Measurements from ENCODE around the gene BBS10. TPM values are rescaled to one million over a fixed set of nuclear protein-coding genes. Genes with fewer than 3 reads are reported as not detected.
"Not testable (repeated sequence)": the region's sequence is repeated elsewhere in the genome, so short reads cannot be mapped to it uniquely, and the experiment has no call there.

BBS10 gene
- total RNA-seq, 2 experiments from 2014 or later: 4.5 to 5.1 TPM

DNA sequence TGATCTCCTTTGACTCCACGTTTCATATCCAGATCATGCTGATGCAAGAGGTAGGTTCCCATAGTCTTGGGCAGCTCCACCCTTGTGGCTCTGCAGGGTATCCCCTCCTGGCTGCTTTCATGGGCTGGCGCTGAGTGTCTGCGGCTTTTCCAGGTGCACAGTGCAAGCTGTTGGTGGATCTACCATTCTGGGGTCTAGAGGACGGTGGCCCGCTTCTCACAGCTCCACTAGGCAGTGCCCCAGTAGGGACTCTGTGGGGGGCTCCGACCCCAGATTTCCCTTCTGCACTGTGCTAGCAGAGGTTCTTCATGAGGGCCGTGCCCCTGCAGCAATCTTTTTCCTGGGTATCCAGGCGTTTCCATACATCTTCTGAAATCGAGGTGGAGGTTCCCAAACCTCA lies 12.1 kb upstream of the BBS10 start:
- Mint-ChIP-seq H3K36me3 (ENCODE audit: low read depth) (peaks cover 69% of the 10 kb centered on the region), H3K4me3 (no peak overlapping the region)

DNA sequence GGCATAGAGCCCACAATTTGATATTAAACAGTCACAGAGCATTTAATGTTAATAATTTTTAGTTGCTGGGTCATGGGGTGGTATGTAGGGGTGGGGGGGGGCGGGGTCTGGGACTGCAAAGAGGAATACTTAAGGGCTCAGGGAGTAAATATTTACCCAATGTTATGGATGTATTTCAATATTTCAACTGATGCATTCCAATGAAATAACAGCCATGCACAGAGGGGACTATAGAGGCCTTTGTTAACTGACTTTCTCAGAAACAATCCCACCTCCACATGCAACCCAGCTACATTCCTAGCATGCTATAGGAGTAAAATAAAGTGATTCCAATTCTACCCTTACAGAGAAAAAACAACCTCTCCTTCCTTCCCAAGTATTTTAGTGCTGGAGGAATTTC lies 7.9 kb upstream of the BBS10 start:
- no peak for DNase-seq
- ChIA-PET CTCF (no interaction called here), POLR2A (no interaction called here)
- H3K36me3 Mint-ChIP-seq (ENCODE audit: low read depth): peaks cover 41% of the 10 kb centered on the region
- H3K9me3 Mint-ChIP-seq: no peaks in the 10 kb centered on the region
- H3K4me1 Mint-ChIP-seq: no peaks in the 10 kb centered on the region
- no peaks in the 10 kb centered on the region for H3K27me3 Mint-ChIP-seq
- H3K4me3 Mint-ChIP-seq: no peak overlapping the region
- H3K27ac Mint-ChIP-seq: no peak overlapping the region

More for the DNA sequence above, 12.1 kb upstream of the BBS10 start:
- no peak for DNase-seq
- Mint-ChIP-seq H3K27ac (peak overlapping the region; percentile 36), H3K4me1 (no peaks in the 10 kb centered on the region), H3K27me3 (no peaks in the 10 kb centered on the region), H3K9me3 (no peaks in the 10 kb centered on the region)
- CTCF ChIA-PET: interaction anchor here (0.6 kb wide), 1 partner anchor 312 kb away, joined by 4 read pairs; no protein-coding TSS in a partner anchor
- POLR2A ChIA-PET: no interaction called here

DNA sequence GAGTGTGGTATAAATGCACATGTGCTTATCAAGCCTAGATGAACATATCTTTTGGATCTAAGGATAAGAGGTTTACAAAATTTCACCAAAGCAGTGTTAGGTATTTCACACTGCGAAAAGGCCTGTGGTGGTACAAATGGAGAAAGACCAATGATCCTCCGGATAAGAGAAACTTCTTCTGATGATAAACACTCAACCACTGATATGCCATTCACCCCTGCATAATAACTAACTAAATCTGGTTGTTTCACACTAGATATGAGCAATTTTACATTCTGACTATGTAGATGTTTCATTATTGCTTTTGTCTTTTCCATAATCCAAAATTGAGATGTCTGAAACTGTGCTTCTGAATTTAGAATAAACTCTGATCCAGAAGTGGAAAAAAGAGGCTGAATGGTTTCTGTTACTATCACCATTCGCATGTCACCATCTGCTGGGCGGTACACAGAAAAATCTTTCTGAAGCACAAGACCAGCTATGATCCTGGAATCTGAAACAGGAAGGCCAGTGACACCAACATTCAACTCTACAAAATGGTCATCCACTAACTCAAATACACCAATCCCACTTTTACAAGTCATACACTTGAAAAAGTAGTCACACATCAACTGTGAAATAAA lies 1.3 kb downstream of the BBS10 start:
- no peak overlapping the region for H3K27ac Mint-ChIP-seq
- peak overlapping the region; percentile 95 for H3K4me3 Mint-ChIP-seq
- H3K27me3 Mint-ChIP-seq: no peaks in the 10 kb centered on the region
- CTCF ChIA-PET: no interaction called here
- POLR2A ChIA-PET: no interaction called here
- no peak for DNase-seq
- peaks cover 25% of the 10 kb centered on the region for H3K4me1 Mint-ChIP-seq
- no peaks in the 10 kb centered on the region for H3K9me3 Mint-ChIP-seq
- peaks cover 5% of the 10 kb centered on the region for H3K36me3 Mint-ChIP-seq (ENCODE audit: low read depth)

GRCh38 chr12:76346236-76346635 lies 2.0 kb downstream of the BBS10 start:
- POLR2A ChIA-PET: no interaction called here
- CTCF ChIA-PET: no interaction called here
- Mint-ChIP-seq H3K4me3 (no peak overlapping the region), H3K4me1 (peaks cover 25% of the 10 kb centered on the region), H3K27me3 (no peaks in the 10 kb centered on the region), H3K36me3 (ENCODE audit: low read depth) (peaks cover 5% of the 10 kb centered on the region), H3K27ac (no peak overlapping the region), H3K9me3 (no peaks in the 10 kb centered on the region)
- no peak for DNase-seq

DNA sequence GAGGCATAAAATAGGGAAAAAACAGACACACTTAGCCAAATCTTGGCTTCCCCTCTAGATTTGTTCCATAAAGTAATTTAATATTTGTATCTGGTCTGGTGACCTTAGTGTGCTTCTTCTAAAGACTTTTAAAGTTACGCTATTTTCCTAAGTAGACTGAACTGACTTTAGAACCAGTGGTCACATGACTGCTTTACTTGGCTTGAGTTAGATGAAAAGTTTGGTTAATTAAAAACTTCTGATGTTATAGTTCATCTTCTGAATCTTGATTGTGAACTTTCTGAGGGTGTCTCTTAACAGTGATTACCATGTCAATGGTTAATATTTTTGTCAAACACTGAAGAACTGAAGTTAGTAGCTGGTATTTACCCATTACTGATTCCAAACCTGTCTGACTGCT lies 2.6 kb downstream of the BBS10 start:
- Mint-ChIP-seq H3K4me3 (no peak overlapping the region), H3K4me1 (peaks cover 25% of the 10 kb centered on the region), H3K9me3 (no peaks in the 10 kb centered on the region), H3K27me3 (no peaks in the 10 kb centered on the region), H3K27ac (no peak overlapping the region), H3K36me3 (ENCODE audit: low read depth) (peaks cover 5% of the 10 kb centered on the region)
- POLR2A ChIA-PET: no interaction called here
- no peak for DNase-seq
- CTCF ChIA-PET: no interaction called here

DNA sequence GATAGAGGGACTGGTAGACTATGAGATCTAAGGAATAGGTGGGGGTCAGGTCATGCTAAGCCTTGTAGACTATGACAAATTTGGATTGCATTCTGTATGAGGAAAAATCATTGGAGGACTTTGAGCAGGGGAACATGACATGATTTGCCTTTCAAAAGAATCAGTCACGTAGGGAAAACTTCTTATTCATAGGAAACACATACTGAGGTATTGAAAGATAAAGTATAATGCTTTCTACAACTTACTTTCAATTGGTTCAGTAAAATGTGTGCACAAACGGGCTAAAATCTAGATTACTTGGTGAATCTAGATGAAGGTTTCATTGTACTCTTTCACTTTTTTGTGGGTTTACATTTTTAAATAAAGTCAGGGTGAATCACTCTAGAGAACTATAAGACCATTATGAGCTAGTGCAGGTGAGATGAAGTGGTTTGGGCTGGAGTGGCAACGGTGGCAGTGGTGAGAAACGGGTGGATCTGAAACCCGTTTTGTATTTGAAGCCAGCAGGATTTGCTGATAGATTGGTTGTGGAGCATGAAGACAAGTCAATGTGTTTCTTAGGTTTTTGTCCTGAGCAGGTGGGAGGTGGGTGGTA lies 6.7 kb downstream of the BBS10 start:
- Mint-ChIP-seq H3K9me3 (no peaks in the 10 kb centered on the region), H3K4me1 (peaks cover 7% of the 10 kb centered on the region), H3K27ac (no peak overlapping the region), H3K27me3 (peaks cover 6% of the 10 kb centered on the region), H3K4me3 (no peak overlapping the region), H3K36me3 (ENCODE audit: low read depth) (no peaks in the 10 kb centered on the region)
- no peak for DNase-seq
- ChIA-PET CTCF (no interaction called here), POLR2A (no interaction called here)

DNA sequence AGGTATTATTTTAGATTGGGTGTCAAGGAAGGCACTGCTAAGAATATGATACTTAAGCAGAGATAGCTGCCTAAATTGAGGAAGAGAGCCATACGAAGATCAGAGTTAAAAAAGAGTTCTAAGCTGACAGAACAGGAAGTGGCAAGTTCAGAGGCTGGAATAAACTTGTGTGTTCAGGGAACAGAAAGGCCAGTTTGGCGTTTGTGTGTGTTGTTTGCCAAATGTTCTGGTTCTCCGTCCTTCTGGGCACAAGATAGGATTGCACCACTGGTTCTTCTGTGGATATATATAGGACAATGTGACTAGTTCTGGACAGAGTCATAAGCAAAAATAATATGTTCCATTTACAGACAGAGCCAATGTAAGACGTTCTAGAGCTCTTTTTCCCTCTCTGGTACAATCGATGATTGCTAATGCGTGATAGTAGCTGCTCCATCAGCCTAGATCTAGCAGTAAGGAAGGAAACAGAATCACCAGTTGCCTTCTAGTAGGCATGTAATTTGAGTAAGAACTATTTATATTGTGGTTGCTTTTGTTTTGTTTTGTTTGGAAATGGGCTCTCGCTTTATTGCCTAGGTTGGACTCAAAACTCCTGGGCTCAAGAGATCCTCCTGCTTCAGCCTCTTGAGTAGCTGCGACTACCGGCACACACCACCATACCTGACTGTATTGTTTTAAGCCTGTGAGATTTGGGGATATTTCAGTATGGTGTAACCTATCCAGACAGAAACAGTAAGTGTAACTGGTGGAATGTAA lies 7.4 kb downstream of the BBS10 start:
- CTCF ChIA-PET: no interaction called here
- no peaks in the 10 kb centered on the region for H3K36me3 Mint-ChIP-seq (ENCODE audit: low read depth)

DNA sequence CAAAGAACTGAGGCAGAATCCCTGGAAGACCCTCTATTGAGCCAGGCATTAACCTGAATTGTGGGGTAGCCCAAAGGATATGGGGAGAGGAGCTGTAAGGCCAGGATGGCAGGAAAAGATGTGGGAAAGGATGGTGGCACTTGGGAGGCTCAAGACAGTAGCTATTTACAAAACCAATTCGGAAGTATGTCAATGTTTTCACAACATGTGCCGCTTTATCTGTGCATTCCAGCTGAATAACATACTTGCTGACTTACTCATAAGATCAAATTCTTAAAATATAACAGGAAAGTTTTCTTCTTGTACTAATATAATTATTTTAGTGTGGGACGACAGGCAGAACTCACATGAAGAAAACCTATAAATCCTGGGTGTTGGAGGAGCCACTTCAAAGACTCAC lies 10.6 kb downstream of the BBS10 start:
- no peak overlapping the region for H3K4me3 Mint-ChIP-seq
- H3K9me3 Mint-ChIP-seq: no peaks in the 10 kb centered on the region
- ChIA-PET CTCF (no interaction called here), POLR2A (no interaction called here)
- H3K36me3 Mint-ChIP-seq (ENCODE audit: low read depth): no peaks in the 10 kb centered on the region
- H3K4me1 Mint-ChIP-seq: peaks cover 3% of the 10 kb centered on the region
- no peak for DNase-seq
- no peak overlapping the region for H3K27ac Mint-ChIP-seq
- H3K27me3 Mint-ChIP-seq: peaks cover 13% of the 10 kb centered on the region

More for the DNA sequence above, 7.4 kb downstream of the BBS10 start:
- Mint-ChIP-seq H3K4me1 (peaks cover 3% of the 10 kb centered on the region), H3K4me3 (no peak overlapping the region), H3K27me3 (peaks cover 6% of the 10 kb centered on the region), H3K9me3 (no peaks in the 10 kb centered on the region), H3K27ac (no peak overlapping the region)
- POLR2A ChIA-PET: no interaction called here
- no peak for DNase-seq

DNA sequence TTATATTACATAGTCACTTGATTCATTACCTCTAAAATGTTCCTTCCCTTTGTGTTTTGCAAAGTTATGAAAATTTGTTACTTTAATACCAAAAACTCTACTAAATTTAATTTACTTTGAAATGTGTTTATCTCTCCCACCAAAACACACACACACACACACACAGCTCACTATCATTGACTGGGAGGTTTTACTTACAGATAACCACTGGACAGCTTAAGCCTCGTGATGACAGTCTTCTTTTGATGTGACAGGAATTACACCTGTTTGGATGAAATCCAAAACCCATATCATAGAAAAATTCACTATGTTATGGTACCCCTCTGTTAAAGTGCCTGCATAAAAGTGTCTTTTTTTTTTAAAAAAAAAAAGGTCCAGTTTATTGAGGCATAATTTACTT lies 15.6 kb downstream of the BBS10 start:
- no peak for DNase-seq
- POLR2A ChIA-PET: no interaction called here
- peaks cover 28% of the 10 kb centered on the region for H3K27me3 Mint-ChIP-seq

DNA sequence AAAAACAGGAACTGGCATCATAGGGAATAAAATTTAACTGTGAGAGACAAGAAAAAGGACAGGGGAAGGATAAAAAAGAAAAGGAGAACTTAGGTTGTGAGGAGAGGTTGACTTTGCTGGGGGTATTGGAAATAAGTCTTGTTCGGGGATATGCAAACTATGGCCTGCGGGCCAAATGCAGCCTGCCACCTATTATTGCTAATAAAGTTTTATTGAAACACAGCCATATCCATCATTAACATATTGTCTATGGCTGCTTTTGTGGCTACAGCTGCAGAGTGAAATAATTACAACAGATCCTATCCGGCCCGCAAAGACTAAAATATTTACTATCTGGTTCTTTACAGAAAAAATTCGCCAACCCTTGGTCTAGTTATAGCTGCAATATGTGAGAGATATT lies 18.6 kb downstream of the BBS10 start:
- no peak overlapping the region for H3K4me3 Mint-ChIP-seq
- no peaks in the 10 kb centered on the region for H3K36me3 Mint-ChIP-seq (ENCODE audit: low read depth)
- no peaks in the 10 kb centered on the region for H3K9me3 Mint-ChIP-seq
- ChIA-PET CTCF (interaction anchor here (0.6 kb wide), 1 partner anchor 219 kb away, joined by 4 read pairs; no protein-coding TSS in a partner anchor), POLR2A (no interaction called here)
- no peak overlapping the region for H3K27ac Mint-ChIP-seq
- H3K4me1 Mint-ChIP-seq: no peaks in the 10 kb centered on the region
- no peak for DNase-seq
- peaks cover 28% of the 10 kb centered on the region for H3K27me3 Mint-ChIP-seq

More for the DNA sequence above, 15.6 kb downstream of the BBS10 start:
- CTCF ChIA-PET: no interaction called here
- Mint-ChIP-seq H3K9me3 (no peaks in the 10 kb centered on the region), H3K4me1 (no peaks in the 10 kb centered on the region), H3K4me3 (no peak overlapping the region), H3K27ac (no peak overlapping the region), H3K36me3 (ENCODE audit: low read depth) (no peaks in the 10 kb centered on the region)

DNA sequence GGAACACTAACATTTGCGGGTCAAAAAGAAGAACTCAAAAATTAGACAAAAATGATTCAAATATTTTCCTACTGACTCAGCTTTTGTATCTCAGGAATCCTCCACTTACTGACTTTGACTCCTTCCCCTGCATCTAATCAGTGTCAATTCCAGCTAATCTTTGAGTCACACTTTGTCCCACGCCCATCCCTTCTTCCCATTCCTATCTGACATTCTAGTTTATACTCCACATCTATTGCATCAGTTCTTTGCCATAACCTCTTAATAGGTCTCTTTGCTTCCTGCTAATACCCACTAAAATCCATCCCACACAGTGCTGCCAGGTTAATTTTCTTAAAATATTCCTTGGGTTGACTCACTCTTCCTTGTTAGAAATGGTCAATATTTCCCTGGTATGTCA lies 19.1 kb downstream of the BBS10 start:
- POLR2A ChIA-PET: no interaction called here
- CTCF ChIA-PET: no interaction called here
- no peaks in the 10 kb centered on the region for H3K9me3 Mint-ChIP-seq

GRCh38 chr12:76319595-76320319 lies 28.5 kb downstream of the BBS10 start:
- H3K9me3 Mint-ChIP-seq; H3K4me3 Mint-ChIP-seq; CTCF ChIA-PET; POLR2A ChIA-PET; H3K27ac Mint-ChIP-seq; H3K36me3 Mint-ChIP-seq (ENCODE audit: low read depth); DNase-seq; H3K4me1 Mint-ChIP-seq: not testable (repeated sequence)
- peaks cover 11% of the 10 kb centered on the region for H3K27me3 Mint-ChIP-seq

More for the DNA sequence above, 19.1 kb downstream of the BBS10 start:
- Mint-ChIP-seq H3K4me3 (no peak overlapping the region), H3K27me3 (peaks cover 28% of the 10 kb centered on the region), H3K27ac (no peak overlapping the region), H3K4me1 (no peaks in the 10 kb centered on the region), H3K36me3 (ENCODE audit: low read depth) (no peaks in the 10 kb centered on the region)
- DNase-seq: no peak

All from activated CD4-positive, alpha-beta T cell treated with anti-CD3 and anti-CD28 coated beads, Interleukin-2, amount 10 ng/mL, durations not matched to agents 7 days and 5 days (primary cell).